Measurements from ENCODE around the gene TAF13. TPM values are rescaled to one million over a fixed set of nuclear protein-coding genes. Genes with fewer than 3 reads are reported as not detected.

TAF13 gene
- total and polyA plus RNA-seq, 8 donors, result 27.9 to 66.7 (median 36.3) TPM

DNA sequence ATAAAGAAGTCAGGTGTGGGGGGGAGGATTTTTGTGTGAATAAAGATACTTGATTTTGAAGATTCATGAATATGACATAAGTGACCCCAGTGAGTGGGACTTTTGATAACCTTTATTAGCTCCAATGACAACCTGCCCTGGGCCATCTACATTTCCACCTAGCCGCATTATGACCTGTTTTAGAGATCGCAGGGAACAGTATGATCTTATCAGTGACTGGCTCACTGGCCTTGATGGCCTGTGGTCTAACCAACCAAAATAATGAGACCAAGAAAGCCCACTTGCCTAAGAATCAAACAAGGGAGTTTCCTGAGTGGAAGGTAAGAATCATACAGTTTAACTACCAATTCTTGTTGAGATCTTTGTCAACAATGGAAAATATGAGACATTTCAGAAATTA lies 39.9 kb upstream of the TAF13 start:
- intact Hi-C loops (cut with DNase I), result no loop called here
- Histone ChIP-seq H3K4me3 (no peak overlapping the region), H3K27ac (no peak overlapping the region), H3K36me3 (no peaks in the 10 kb centered on the region), H3K9me3 (no peaks in the 10 kb centered on the region), H3K27me3 (peaks cover 11 to 43% of the 10 kb centered on the region in 2 donors), H3K4me1 (peaks cover 10 to 31% of the 10 kb centered on the region in 2 donors)
- TF ChIP-seq, protein P1, sequence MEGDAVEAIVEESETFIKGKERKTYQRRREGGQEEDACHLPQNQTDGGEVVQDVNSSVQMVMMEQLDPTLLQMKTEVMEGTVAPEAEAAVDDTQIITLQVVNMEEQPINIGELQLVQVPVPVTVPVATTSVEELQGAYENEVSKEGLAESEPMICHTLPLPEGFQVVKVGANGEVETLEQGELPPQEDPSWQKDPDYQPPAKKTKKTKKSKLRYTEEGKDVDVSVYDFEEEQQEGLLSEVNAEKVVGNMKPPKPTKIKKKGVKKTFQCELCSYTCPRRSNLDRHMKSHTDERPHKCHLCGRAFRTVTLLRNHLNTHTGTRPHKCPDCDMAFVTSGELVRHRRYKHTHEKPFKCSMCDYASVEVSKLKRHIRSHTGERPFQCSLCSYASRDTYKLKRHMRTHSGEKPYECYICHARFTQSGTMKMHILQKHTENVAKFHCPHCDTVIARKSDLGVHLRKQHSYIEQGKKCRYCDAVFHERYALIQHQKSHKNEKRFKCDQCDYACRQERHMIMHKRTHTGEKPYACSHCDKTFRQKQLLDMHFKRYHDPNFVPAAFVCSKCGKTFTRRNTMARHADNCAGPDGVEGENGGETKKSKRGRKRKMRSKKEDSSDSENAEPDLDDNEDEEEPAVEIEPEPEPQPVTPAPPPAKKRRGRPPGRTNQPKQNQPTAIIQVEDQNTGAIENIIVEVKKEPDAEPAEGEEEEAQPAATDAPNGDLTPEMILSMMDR (IDR thresholded peaks at IDR 0.05), result no peak
- ATAC-seq, result no peak
- no peak for DNase-seq

DNA sequence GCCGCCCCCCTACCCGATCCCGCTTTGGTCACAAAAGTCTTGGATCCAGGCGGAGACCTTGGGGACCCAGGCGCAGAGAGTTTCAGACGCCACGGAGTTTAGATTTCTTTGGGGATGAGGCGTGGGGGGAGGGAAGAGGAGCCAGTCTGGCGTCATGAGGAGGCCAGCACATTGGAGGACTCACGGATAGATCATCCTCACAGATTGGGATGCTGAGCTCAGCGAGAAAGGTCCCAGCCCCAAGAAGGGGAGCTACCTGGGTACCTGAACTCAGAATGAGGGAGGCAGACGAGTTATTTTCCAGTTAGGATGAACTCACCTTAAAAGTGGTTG lies 38.5 kb upstream of the TAF13 start:
- no peaks in the 10 kb centered on the region for H3K9me3 ChIP-seq
- no peak overlapping the region for H3K27ac ChIP-seq
- peak overlapping the region in 1 of 2 donors; percentile 32 for H3K4me3 ChIP-seq
- peaks cover 10 to 31% of the 10 kb centered on the region in 2 donors for H3K4me1 ChIP-seq
- peaks cover 11 to 43% of the 10 kb centered on the region in 2 donors for H3K27me3 ChIP-seq
- ATAC-seq, result no peak
- no peak for DNase-seq
- no peaks in the 10 kb centered on the region for H3K36me3 ChIP-seq
- intact Hi-C loops (cut with DNase I), result no loop called here
- TF ChIP-seq, protein P1 (IDR thresholded peaks at IDR 0.05), result no peak

- Histone ChIP-seq H3K27me3 (peaks cover 11 to 43% of the 10 kb centered on the region in 2 donors), H3K4me3 (peak within 1 kb of the TSS; percentile 19 to 32), H3K36me3 (no peaks in the 10 kb centered on the region), H3K9me3 (no peaks in the 10 kb centered on the region), H3K4me1 (peaks cover 10 to 31% of the 10 kb centered on the region in 2 donors), H3K27ac (no peak within 1 kb of the TSS)
- ATAC-seq, result peak; percentile 58
- peak in 3 of 4 donors; percentile 46 to 83 (median 76) for DNase-seq
- TF ChIP-seq, protein P1 (IDR thresholded peaks at IDR 0.05), result no peak
- intact Hi-C loops (cut with DNase I), result no loop called here
Observed at GRCh38 chr1:109113590-109114341, 38.0 kb upstream of the TAF13 start, which contains the start of gene ELAPOR1. ELAPOR1 (plus strand) TSS chr1:109114115; CDS start chr1:109114184, 69 bp downstream.

- Histone ChIP-seq H3K4me3 (peak overlapping the region in 1 of 2 donors; percentile 32), H3K4me1 (peaks cover 10 to 31% of the 10 kb centered on the region in 2 donors), H3K9me3 (no peaks in the 10 kb centered on the region), H3K36me3 (no peaks in the 10 kb centered on the region), H3K27ac (no peak overlapping the region), H3K27me3 (peaks cover 11 to 43% of the 10 kb centered on the region in 2 donors)
- TF ChIP-seq, protein P1 (IDR thresholded peaks at IDR 0.05), result peak; percentile 98 to 99
- intact Hi-C loops (cut with DNase I), result no loop called here
- DNase-seq (peak; percentile 88 to 99 (median 94)), ATAC-seq (peak; percentile 97)
Observed at GRCh38 chr1:109112652-109113285, 37.0 kb upstream of the TAF13 start.

DNA sequence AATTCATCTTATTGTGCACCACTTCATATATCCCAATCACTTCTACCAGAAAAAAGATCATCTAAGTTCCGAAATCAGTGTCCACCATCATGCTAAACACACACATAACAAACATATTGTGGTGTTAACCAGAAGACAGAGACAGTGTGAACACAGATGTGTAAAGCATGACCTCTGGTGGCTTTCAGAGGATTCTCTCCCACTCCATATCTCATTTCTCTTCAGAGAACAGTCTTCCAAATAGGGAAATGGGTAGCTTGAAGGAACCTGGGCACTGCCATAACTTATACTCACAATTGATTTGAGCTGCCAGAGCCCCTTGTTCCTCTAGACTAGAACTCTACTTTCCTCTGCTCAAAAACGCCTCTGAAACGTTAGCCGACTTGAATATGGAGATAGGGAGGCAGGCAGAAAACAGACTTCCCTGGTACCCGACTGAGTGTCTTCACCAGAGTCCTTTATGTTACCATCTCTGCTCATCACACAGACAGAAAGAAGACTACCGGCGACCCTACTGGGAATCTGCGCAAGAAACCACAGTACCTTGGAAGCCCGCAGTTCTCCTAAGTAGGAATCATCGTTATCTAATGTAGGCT lies 36.4 kb upstream of the TAF13 start:
- no peak overlapping the region for H3K4me3 ChIP-seq
- no peaks in the 10 kb centered on the region for H3K36me3 ChIP-seq
- peaks cover 10 to 31% of the 10 kb centered on the region in 2 donors for H3K4me1 ChIP-seq
- H3K9me3 ChIP-seq, result no peaks in the 10 kb centered on the region
- peaks cover 11 to 43% of the 10 kb centered on the region in 2 donors for H3K27me3 ChIP-seq
- peak; percentile 35 for ATAC-seq
- DNase-seq, result no peak
- H3K27ac ChIP-seq, result no peak overlapping the region
- intact Hi-C loops (cut with DNase I), result no loop called here
- TF ChIP-seq, protein P1 (IDR thresholded peaks at IDR 0.05), result no peak

All from left lung (tissue), 10 donors.